D721Med (cell line): Measurements from ENCODE around the gene ARHGAP6.

Experiments used
- DNase-seq: peaks from one replicate; pipeline ENCODE4 v3.0.0; 2011; ENCODE audit warnings: low spot score; ENCODE audit not compliant: insufficient read length
- FAIRE-seq: peaks from 2 replicates; lab custom pipeline; 2011; peaks lifted over from hg19 to GRCh38; lab: Jason Lieb, UNC
- TF ChIP-seq, protein P1 (sequence below): IDR thresholded peaks from 2 replicates; pipeline ENCODE4 v1.5.1; 2012; ENCODE audit warnings: mild to moderate bottlenecking, control low read depth; ENCODE audit not compliant: insufficient read depth; ENCODE audit errors: missing control alignments

Gene ARHGAP6

GRCh38 chrX:11431786-11432185 lies 233.9 kb downstream of the ARHGAP6 start:
- FAIRE-seq: no peak
- TF ChIP-seq, protein P1, sequence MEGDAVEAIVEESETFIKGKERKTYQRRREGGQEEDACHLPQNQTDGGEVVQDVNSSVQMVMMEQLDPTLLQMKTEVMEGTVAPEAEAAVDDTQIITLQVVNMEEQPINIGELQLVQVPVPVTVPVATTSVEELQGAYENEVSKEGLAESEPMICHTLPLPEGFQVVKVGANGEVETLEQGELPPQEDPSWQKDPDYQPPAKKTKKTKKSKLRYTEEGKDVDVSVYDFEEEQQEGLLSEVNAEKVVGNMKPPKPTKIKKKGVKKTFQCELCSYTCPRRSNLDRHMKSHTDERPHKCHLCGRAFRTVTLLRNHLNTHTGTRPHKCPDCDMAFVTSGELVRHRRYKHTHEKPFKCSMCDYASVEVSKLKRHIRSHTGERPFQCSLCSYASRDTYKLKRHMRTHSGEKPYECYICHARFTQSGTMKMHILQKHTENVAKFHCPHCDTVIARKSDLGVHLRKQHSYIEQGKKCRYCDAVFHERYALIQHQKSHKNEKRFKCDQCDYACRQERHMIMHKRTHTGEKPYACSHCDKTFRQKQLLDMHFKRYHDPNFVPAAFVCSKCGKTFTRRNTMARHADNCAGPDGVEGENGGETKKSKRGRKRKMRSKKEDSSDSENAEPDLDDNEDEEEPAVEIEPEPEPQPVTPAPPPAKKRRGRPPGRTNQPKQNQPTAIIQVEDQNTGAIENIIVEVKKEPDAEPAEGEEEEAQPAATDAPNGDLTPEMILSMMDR: no peak
- DNase-seq: no peak

- TF ChIP-seq, protein P1: no peak
- no peak for DNase-seq
These were observed 235.4 kb downstream of the ARHGAP6 start for GRCh38 chrX:11430271-11430670.

GRCh38 chrX:11429538-11430085 lies 236.1 kb downstream of the ARHGAP6 start:
- DNase-seq (no peak), FAIRE-seq (no peak)
- TF ChIP-seq, protein P1: no peak

More at GRCh38 chrX:11430271-11430670, 235.4 kb downstream of the ARHGAP6 start:
- FAIRE-seq: no peak

DNA sequence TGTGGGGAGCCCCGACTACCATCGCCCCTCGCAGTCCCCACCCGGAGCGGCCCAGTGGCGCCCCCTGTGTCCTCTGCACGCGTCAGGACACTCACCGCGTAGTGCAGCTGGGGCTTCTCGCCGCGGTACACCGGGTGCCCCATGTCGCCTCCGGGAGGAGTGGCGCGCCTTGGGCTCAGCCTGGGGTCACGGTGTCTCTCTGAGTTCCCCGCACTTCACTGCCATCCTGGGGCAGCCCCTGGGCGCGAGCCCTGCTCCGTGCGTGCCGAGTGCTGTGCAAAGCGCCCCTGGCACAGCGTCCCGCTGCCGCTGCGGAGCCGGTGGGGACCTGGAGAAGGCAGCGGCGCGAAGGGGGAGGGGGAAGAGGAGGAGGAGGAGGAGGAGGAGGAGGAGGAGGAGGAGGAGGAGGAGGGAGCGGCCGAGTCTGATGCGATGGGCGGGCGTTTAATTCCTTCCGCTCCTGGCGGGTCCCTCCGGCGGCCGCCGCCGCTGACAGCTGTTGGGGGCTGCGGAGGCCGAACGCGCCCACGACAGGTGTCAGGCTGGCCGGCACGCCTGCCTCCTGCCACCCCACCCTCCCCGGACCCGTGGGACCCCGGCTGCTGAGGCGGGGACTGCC lies 238.2 kb downstream of the ARHGAP6 start:
- no peak for FAIRE-seq
- TF ChIP-seq, protein P1: no peak
- DNase-seq: no peak

DNA sequence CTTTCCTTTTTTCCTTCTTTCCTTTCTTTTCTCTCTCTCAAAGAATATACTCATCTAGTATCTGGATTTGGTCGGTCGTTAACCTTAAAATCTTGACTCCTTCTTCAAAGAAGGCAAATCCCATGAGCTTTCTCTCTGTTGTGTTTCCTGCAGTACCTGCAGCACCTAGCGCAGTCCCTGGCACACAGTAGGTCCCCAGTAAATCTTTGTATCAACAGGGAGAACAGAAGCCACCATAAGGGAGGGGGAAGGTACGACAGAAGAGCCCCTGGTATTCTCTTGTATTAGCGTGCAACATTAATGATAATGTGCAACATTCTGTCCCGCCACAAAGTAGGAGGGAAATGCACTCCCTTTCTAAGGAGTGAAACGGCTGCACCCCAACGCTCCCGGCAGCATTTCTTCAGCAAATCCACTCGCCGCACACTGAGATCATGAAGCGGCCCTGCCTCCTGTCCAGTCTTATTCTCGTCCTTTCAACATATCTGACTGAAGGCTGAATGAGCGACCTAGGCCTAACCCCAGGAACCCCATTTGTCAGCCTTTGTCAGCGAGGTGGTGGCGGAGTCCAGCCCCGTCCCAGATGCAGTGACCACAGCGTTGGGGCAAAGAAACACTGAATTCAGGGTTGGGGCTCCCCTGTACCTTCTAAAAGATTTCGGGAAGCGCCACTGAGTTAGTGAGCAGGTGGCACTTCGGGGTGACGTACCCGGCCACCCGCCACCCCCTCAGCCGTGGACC lies 238.8 kb downstream of the ARHGAP6 start:
- no peak for DNase-seq
- TF ChIP-seq, protein P1: no peak
- no peak for FAIRE-seq

GRCh38 chrX:11424903-11425674 lies 240.6 kb downstream of the ARHGAP6 start:
- FAIRE-seq: no peak
- TF ChIP-seq, protein P1: no peak
- no peak for DNase-seq
